ENCODE measurements around the gene BICD1.
"Not testable (repeated sequence)": the region's sequence is repeated elsewhere in the genome, so short reads cannot be mapped to it uniquely, and the experiment has no call there.

The BICD1 gene

GRCh38 chr12:32106517-32107358, at the start of gene BICD1:
Gene BICD1, plus strand, starts transcription at chr12:32106847. Its CDS starts 485 bp downstream, at chr12:32107332.
- peak; percentile 75 to 82 for DNase-seq (ENCODE audit: low read depth in 2 of 2)

DNA sequence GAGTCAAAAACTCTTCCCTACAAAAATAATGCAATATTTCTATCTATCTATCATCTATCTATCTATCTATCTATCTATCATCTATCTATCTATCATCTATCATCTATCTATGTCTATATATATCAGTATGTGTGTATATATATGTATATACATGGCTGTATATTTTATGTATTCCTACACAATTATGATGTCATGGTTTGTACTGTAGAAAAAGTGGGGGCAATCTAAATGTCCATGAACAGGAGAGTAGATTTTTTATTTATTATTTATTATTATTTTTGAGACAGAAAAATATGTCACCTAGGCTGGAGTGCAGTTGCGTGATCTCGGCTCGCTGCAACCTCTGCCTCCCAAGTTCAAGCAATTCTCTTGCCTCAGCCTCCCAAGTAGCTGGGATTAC, 45.6 kb upstream of the BICD1 start:
- no peak for DNase-seq (ENCODE audit: low read depth in 2 of 2)

GRCh38 chr12:32062881-32063280, 43.8 kb upstream of the BICD1 start:
- no peak for DNase-seq (ENCODE audit: low read depth in 2 of 2)

DNA sequence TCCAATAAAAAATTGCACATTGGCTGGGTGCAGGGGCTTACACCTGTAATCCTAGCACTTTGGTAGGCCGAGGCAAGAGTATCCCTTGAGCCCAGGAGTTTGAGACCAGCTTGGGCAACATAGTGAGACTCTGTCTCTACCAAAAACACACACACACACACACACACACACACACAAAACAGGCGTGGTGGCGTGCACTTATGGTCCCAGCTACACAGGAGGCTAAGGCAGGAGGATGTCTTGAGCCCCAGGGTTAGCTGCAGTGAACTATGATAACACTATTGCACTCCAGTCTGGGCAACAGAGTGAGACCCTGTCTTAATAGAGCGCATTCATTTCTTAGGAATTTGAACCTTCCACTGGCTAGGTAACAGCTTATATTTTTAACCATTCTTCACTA, 42.9 kb upstream of the BICD1 start:
- DNase-seq (ENCODE audit: low read depth in 2 of 2), result no peak

DNA sequence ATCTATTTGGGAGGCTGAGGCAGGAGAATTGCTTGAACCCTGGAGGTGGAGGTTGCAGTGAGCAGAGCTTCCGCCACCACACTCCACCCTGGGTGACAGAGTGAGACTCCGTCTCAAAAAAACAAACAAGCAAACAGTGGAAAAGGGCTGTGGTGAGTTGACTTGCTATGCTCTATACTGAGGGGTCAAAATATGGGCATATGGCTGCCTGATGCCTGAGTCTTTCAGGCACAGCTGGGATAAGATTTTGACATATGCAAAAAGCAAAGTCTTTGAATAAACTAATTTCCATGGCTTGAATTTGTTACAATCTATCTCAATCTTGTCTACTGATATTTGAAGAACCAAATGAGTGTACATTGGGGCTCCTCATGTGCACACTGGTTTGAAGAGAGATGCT, 40.4 kb upstream of the BICD1 start:
- DNase-seq (ENCODE audit: low read depth in 2 of 2), result no peak

DNA sequence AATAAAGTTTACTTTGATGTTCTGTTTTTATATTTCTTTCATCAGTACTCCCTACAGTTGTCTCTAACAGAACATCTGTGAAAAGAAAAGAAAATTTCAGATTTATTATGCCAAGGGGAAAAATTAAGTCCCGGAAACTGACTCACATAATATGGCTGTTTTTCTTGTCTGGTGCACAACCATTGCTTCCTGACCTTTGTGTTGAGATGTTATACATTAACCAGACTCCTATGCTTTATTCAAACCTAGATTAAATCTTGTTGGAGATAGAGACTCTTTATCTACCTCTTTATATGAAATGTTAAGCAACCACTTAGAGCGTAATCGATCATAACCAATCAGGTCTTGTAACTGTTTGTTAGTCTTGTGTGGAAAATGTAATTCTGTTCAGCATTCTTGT, 37.6 kb upstream of the BICD1 start:
- peak; percentile 24 to 30 for DNase-seq (ENCODE audit: low read depth in 2 of 2)

DNA sequence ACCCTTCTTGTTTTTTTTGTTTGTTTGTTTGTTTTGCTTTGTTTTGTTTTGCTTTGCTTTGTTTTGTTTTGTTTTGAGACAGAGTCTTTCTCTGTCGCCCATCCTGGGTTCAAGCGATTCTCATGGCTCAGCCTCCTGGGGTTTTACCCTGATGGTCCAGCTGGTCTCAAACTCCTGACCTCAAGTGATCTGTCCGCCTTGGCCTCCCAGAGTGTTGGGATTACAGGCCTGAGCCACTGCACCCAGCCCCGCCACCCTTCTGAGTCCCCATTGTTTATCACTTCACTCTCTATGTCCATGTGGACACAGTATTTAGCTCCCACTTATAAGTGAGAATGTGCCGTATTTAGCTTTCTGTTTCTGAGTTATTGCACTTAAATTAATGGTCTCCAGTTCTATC, 36.9 kb upstream of the BICD1 start:
- no peak for DNase-seq (ENCODE audit: low read depth in 2 of 2)

GRCh38 chr12:32070370-32070769, 36.3 kb upstream of the BICD1 start:
- DNase-seq (ENCODE audit: low read depth in 2 of 2), result no peak

- DNase-seq (ENCODE audit: low read depth in 2 of 2), result no peak
Observed at GRCh38 chr12:32072102-32072501, 34.5 kb upstream of the BICD1 start.

GRCh38 chr12:32074432-32074831, 32.2 kb upstream of the BICD1 start:
- no peak for DNase-seq (ENCODE audit: low read depth in 2 of 2)

GRCh38 chr12:32076941-32077340, 29.7 kb upstream of the BICD1 start:
- no peak for DNase-seq (ENCODE audit: low read depth in 2 of 2)

DNA sequence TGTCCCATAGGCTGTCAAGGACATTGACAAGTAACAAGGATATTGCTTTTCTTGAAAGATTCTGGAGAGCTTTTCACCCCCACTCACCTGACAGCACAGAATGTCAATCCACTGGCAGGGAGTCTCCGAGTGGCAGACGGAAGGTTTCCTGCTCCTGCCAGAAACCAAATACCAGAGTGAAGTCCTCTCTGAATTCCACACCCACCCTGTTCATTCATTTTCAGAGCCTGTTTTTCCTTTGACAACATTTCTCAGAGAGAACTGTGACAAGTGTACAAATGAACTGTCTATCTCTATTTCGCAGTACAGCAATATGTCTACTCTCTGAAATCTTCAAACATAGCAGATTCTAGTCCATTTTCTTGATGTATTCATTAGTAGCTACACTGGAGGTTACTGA, 26.2 kb upstream of the BICD1 start:
- no peak for DNase-seq (ENCODE audit: low read depth in 2 of 2)

DNA sequence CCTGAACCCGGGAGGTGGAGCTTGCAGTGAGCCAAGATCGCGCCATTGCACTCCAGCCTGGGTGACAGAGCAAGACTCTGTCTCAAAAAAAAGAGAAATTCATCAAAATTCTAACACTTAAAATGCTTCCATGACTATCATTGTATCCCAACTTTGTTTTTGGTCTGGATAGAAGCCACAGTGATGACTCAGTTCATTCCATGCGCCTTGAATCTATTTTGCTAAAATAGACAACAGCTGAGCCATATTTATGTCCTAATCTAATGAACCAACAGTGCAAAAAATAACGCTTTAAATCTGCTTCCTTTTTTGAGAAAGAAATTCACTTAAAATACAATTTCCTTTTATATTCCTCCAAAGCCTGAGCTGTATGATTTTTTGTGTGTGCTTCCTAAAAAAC, 23.2 kb upstream of the BICD1 start:
- DNase-seq (ENCODE audit: low read depth in 2 of 2), result peak; percentile 75 to 76

DNA sequence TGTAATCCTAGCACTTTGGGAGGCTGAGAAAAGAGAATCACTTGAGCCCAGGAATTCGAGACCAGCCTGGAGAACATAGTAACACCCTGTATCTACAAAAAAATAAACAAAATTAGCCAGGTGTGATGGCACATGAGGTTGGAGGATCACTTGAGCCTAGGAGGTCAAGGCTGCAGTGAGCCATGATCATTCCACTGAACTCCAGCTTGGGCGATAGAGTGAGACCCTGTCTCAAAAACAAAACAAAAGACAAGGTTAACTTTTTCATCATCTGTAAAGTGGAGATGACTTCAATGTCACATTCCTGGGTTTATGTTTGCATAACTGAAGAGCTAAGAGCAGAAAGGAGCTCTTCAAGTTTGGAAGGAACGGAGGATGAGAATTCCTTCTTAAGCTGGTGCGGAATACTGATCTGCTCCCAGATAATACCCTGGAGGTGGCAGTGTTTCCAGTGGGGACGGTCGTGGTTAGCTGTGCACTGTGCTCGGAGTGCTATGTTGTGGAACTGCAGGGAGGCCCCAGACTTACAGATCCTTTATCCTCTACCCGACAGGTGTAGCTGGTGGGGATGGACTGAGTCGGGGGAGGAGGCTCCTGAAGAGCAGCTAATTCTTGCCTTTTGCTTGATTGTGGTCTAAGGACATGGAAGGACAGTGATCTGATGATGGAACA, 22.5 kb upstream of the BICD1 start:
- DNase-seq (ENCODE audit: low read depth in 2 of 2), result no peak

DNA sequence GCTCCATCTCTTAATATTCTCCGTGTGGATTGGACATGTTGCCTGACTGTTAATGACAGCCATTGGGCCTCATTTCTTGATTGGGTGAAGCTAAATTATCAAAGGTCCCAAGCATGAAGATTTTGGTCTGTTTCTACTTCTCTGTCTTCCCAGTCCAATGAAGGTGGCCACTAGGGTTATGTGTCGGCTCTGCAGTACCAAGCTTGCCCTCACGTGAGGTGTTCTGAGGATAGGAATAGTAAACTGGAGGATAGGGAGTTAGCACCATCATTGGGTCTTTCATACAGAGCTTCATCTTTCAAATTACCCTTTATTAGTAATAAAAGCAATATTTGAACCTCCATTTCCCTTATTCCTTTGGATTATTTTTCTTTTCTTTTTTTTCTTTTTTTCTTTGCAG, 21.9 kb upstream of the BICD1 start:
- no peak for DNase-seq (ENCODE audit: low read depth in 2 of 2)

DNA sequence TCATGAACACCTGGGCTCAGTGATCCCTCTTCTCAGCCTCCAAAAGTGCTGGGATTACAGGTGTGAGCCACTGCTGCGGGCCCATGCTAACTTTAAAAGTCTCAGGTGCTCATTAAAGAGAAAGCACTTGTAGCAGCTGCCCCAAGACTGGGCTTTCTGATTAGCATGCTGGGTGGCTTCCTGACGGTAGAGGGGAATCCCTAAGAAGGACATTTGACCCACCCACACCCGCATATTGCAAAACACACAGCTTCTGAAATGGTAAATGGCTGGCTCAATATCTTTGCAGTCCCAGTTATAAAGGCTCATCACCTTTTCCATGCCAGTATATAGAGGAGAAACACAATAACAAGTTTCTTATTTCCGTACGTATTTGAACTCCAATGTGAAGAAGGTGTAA, 19.3 kb upstream of the BICD1 start:
- DNase-seq (ENCODE audit: low read depth in 2 of 2), result no peak

- no peak for DNase-seq (ENCODE audit: low read depth in 2 of 2)
Observed at GRCh38 chr12:32089156-32089555, 17.5 kb upstream of the BICD1 start.

DNA sequence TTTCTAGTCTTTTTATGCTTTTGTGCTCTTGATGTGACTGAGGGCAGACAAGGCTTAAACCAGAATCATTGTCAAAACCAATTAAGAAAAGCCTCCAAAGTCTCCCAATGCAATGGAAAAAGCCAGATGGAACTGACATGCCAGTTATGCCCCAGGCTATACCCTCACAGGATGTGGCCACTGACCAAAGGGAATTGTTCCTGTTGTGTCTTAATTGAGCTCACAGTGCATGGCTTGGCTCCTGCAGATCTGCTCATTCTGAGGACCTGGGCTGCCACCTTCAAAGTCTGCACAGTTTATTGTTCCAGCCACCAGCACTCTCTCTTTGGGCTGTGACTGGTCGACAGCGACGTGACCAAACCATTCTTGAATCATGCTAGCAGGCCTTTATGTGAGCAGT, 17.1 kb upstream of the BICD1 start:
- no peak for DNase-seq (ENCODE audit: low read depth in 2 of 2)

DNA sequence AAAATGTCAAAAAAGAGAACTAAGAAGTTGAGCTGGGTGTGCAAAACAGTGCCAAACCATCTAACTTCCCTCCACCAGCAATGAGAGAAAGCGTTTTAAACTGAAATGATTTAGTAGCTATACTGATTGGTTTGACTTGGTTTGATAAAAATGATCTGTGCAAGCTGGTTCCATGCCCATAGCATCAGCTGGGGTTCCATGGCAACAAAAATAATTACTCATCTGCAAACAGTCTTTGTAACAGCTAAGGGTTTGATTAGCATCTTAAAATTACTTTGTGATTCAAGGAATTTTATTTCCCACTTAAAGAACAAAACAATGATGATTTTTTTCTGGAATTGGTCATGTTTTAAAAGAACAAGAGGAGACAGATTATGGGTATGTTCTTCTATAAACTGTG, 15.0 kb upstream of the BICD1 start:
- no peak for DNase-seq (ENCODE audit: low read depth in 2 of 2)

- no peak for DNase-seq (ENCODE audit: low read depth in 2 of 2)
Observed at GRCh38 chr12:32098112-32098511, 8.5 kb upstream of the BICD1 start.

DNA sequence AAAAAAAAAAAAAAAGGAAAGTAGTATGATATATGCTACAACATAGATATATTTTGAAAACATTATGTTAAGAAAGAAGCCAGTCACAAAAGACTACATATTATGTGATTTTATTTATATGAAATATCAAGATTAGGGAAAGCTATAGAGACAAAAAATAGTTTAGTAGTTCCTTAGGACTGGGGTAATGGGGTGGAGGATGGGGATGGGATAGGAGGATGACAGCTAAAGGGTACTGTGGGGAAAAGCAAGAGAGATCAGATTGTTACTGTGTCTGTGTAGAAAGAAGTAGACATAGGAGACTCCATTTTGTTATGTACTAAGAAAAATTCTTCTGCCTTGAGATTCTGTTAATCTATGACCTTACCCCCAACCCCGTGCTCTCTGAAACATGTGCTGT, 7.4 kb upstream of the BICD1 start:
- not testable (repeated sequence) for DNase-seq (ENCODE audit: low read depth in 2 of 2)

- no peak for DNase-seq (ENCODE audit: low read depth in 2 of 2)
Observed at GRCh38 chr12:32100361-32100760, 6.3 kb upstream of the BICD1 start.

- no peak for DNase-seq (ENCODE audit: low read depth in 2 of 2)
Observed at GRCh38 chr12:32100888-32101287, 5.8 kb upstream of the BICD1 start.

Data from fibroblast of skin of left quadriceps (primary cell).